ENCODE measurements around the gene DTWD2.

The DTWD2 gene

GRCh38 chr5:118984602-118985001, 3.7 kb downstream of the DTWD2 start:
- no peak overlapping the region for H2AFZ ChIP-seq (ENCODE audit: low read depth, low read length, severe bottlenecking)
- H3K27ac ChIP-seq (ENCODE audit: low read depth, low read length), result no peak overlapping the region

GRCh38 chr5:118981783-118982182, 6.6 kb downstream of the DTWD2 start:
- Histone ChIP-seq H4K20me1 (ENCODE audit: low read depth, low read length) (no peaks in the 10 kb centered on the region), H3K9me3 (ENCODE audit: insufficient read depth, low read length) (0 out of 2 replicates have a peak, but pooled peaks cover 4% of the 10 kb centered on the region), H2AFZ (ENCODE audit: low read depth, low read length, severe bottlenecking) (no peak overlapping the region), H3K27me3 (ENCODE audit: low read length) (no peaks in the 10 kb centered on the region), H3K79me2 (ENCODE audit: insufficient read depth, low read length) (no peaks in the 10 kb centered on the region), H3K4me3 (ENCODE audit: insufficient read depth, low read length, poor library complexity, severe bottlenecking) (no peak overlapping the region), H3K9ac (ENCODE audit: low read length) (no peak overlapping the region), H3K4me2 (ENCODE audit: low read depth, low read length, poor library complexity, severe bottlenecking) (no peak overlapping the region), H3K36me3 (ENCODE audit: low read length) (no peaks in the 10 kb centered on the region), H3F3A (ENCODE audit: insufficient read depth) (peaks cover 3% of the 10 kb centered on the region; the same call in 1 of the 2 replicates), H3K9me2 (replicated peaks; ENCODE audit: insufficient read depth, low read length) (no peaks in the 10 kb centered on the region), H3K27ac (ENCODE audit: low read depth, low read length) (no peak overlapping the region)
- no peak for TF ChIP-seq EZH2phosphoT487 (conservative IDR thresholded peaks at IDR 0.05; ENCODE audit: low read length)
- TF ChIP-seq, protein P1, sequence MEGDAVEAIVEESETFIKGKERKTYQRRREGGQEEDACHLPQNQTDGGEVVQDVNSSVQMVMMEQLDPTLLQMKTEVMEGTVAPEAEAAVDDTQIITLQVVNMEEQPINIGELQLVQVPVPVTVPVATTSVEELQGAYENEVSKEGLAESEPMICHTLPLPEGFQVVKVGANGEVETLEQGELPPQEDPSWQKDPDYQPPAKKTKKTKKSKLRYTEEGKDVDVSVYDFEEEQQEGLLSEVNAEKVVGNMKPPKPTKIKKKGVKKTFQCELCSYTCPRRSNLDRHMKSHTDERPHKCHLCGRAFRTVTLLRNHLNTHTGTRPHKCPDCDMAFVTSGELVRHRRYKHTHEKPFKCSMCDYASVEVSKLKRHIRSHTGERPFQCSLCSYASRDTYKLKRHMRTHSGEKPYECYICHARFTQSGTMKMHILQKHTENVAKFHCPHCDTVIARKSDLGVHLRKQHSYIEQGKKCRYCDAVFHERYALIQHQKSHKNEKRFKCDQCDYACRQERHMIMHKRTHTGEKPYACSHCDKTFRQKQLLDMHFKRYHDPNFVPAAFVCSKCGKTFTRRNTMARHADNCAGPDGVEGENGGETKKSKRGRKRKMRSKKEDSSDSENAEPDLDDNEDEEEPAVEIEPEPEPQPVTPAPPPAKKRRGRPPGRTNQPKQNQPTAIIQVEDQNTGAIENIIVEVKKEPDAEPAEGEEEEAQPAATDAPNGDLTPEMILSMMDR (IDR thresholded peaks at IDR 0.05; ENCODE audit: insufficient read depth, low read length, poor library complexity, severe bottlenecking), result no peak

More at GRCh38 chr5:118984602-118985001, 3.7 kb downstream of the DTWD2 start:
- H3K79me2 ChIP-seq (ENCODE audit: insufficient read depth, low read length), result no peaks in the 10 kb centered on the region
- no peaks in the 10 kb centered on the region for H3K9me2 ChIP-seq (replicated peaks; ENCODE audit: insufficient read depth, low read length)
- H3K4me2 ChIP-seq (ENCODE audit: low read depth, low read length, poor library complexity, severe bottlenecking), result no peak overlapping the region
- no peaks in the 10 kb centered on the region for H4K20me1 ChIP-seq (ENCODE audit: low read depth, low read length)
- no peak overlapping the region for H3K4me3 ChIP-seq (ENCODE audit: insufficient read depth, low read length, poor library complexity, severe bottlenecking)
- TF ChIP-seq, protein P1 (IDR thresholded peaks at IDR 0.05; ENCODE audit: insufficient read depth, low read length, poor library complexity, severe bottlenecking), result no peak
- no peak for TF ChIP-seq EZH2phosphoT487 (conservative IDR thresholded peaks at IDR 0.05; ENCODE audit: low read length)
- no peaks in the 10 kb centered on the region for H3K36me3 ChIP-seq (ENCODE audit: low read length)
- H3K9ac ChIP-seq (ENCODE audit: low read length), result no peak overlapping the region
- peaks cover 13% of the 10 kb centered on the region for H3F3A ChIP-seq (ENCODE audit: insufficient read depth)
- H3K27me3 ChIP-seq (ENCODE audit: low read length), result no peaks in the 10 kb centered on the region
- H3K9me3 ChIP-seq (ENCODE audit: insufficient read depth, low read length), result no peaks in the 10 kb centered on the region

DNA sequence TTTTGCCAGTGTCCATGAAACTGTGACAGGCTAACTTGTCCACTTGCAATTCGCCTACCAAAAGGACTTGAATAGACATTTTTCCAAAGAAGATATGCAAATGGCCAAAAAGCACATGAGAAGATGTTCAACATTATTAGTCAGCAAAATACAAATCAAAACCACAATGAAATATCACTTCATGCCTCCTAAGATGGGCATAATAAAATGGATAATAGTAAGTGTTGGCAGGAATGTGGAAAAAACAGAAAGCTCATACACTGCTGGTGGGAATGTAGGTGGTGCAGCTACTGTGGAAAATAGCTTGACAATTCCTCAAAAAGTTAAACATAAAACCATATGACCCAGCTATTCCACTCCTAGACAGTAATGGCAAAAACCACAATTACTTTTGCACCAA, 7.9 kb downstream of the DTWD2 start:
- Histone ChIP-seq H3F3A (ENCODE audit: insufficient read depth) (no peaks in the 10 kb centered on the region; the same call in 1 of the 2 replicates), H3K4me2 (ENCODE audit: low read depth, low read length, poor library complexity, severe bottlenecking) (no peak overlapping the region), H3K9me2 (replicated peaks; ENCODE audit: insufficient read depth, low read length) (no peaks in the 10 kb centered on the region), H3K36me3 (ENCODE audit: low read length) (no peaks in the 10 kb centered on the region), H3K27me3 (ENCODE audit: low read length) (no peaks in the 10 kb centered on the region), H3K27ac (ENCODE audit: low read depth, low read length) (no peak overlapping the region), H3K4me3 (ENCODE audit: insufficient read depth, low read length, poor library complexity, severe bottlenecking) (no peak overlapping the region), H4K20me1 (ENCODE audit: low read depth, low read length) (no peaks in the 10 kb centered on the region), H3K9ac (ENCODE audit: low read length) (no peak overlapping the region), H3K9me3 (ENCODE audit: insufficient read depth, low read length) (0 out of 2 replicates have a peak, but pooled peaks cover 4% of the 10 kb centered on the region), H2AFZ (ENCODE audit: low read depth, low read length, severe bottlenecking) (no peak overlapping the region), H3K79me2 (ENCODE audit: insufficient read depth, low read length) (no peaks in the 10 kb centered on the region)
- TF ChIP-seq, protein P1 (IDR thresholded peaks at IDR 0.05; ENCODE audit: insufficient read depth, low read length, poor library complexity, severe bottlenecking), result no peak
- no peak for TF ChIP-seq EZH2phosphoT487 (conservative IDR thresholded peaks at IDR 0.05; ENCODE audit: low read length)

Measured in SU-DHL-6 (cell line).